Stimulated activated CD8-positive, alpha-beta memory T cell treated with anti-CD3 and anti-CD28 coated beads, Interleukin-7, amount 100 ng/mL, for 48 hours (primary cell): ENCODE data around the gene ATP5F1B.

Experiments
- DNase-seq, 2 donors: peaks; one replicate each; pipeline ENCODE4 v3.0.0-alpha.2; 2020; ENCODE audit warnings: low read depth in 1 of 2; ENCODE audit errors: extremely low read depth in 1 of 2

The ATP5F1B gene

GRCh38 chr12:56645717-56646446, at the start of gene ATP5F1B:
ATP5F1B (minus strand) TSS chr12:56645984; CDS start chr12:56645963, 21 bp downstream.
- DNase-seq: peak; percentile 70 to 90

- no peak for DNase-seq
Observed at GRCh38 chr12:56694161-56694560, 48.4 kb upstream of the ATP5F1B start.

GRCh38 chr12:56688846-56689109, 43.0 kb upstream of the ATP5F1B start:
- DNase-seq: no peak

GRCh38 chr12:56688129-56688845, 42.5 kb upstream of the ATP5F1B start, which contains the start of gene PTGES3:
PTGES3 (minus strand) TSS chr12:56688284; CDS start chr12:56687999, 285 bp downstream.
- peak; percentile 96 to 98 for DNase-seq

- DNase-seq: peak in 1 of 2 donors; percentile 28
Observed at GRCh38 chr12:56687223-56688128, 41.7 kb upstream of the ATP5F1B start.

GRCh38 chr12:56684745-56685359, 39.1 kb upstream of the ATP5F1B start:
- DNase-seq: no peak

- no peak for DNase-seq
Observed at GRCh38 chr12:56682323-56682722, 36.5 kb upstream of the ATP5F1B start.

- no peak for DNase-seq
Observed at GRCh38 chr12:56679883-56680575, 34.2 kb upstream of the ATP5F1B start.

- no peak for DNase-seq
Observed at GRCh38 chr12:56678852-56679251, 33.1 kb upstream of the ATP5F1B start.

GRCh38 chr12:56677680-56678079, 31.9 kb upstream of the ATP5F1B start:
- DNase-seq: no peak

- DNase-seq: no peak
Observed at GRCh38 chr12:56676851-56677580, 31.2 kb upstream of the ATP5F1B start.

- DNase-seq: no peak
Observed at GRCh38 chr12:56671608-56672007, 25.8 kb upstream of the ATP5F1B start.

- no peak for DNase-seq
Observed at GRCh38 chr12:56670836-56671235, 25.1 kb upstream of the ATP5F1B start.

- DNase-seq: no peak
Observed at GRCh38 chr12:56668197-56668457, 22.3 kb upstream of the ATP5F1B start.

GRCh38 chr12:56661979-56662638, 16.3 kb upstream of the ATP5F1B start:
- no peak for DNase-seq

- no peak for DNase-seq
Observed at GRCh38 chr12:56661560-56661959, 15.8 kb upstream of the ATP5F1B start.

- DNase-seq: no peak
Observed at GRCh38 chr12:56658921-56659320, 13.1 kb upstream of the ATP5F1B start.

GRCh38 chr12:56657416-56658379, 11.9 kb upstream of the ATP5F1B start:
- DNase-seq: no peak
